ENCODE data around the gene PGAM2. TPM values are rescaled to one million over a fixed set of nuclear protein-coding genes. Genes with fewer than 3 reads are reported as not detected.

The PGAM2 gene
- total and polyA plus RNA-seq, 2 of the 13 experiments (the other 11 are each of a cell fraction or from before 2014, with no cell fraction given), result 0.22 TPM; not detected in 1

- 0 out of 2 replicates have a peak, but pooled peaks have one; percentile 16 for TF ChIP-seq BHLHE40 (IDR thresholded peaks at IDR 0.05; ENCODE audit: low read length)
- TF ChIP-seq REPIN1 (CRISPR knock-in tag; IDR thresholded peaks at IDR 0.05; ENCODE audit: borderline replicate concordance, low read depth), result no peak
- 0 out of 2 replicates have a peak, but pooled peaks have one; percentile 41 for TF ChIP-seq ZFP37 (CRISPR knock-in tag; IDR thresholded peaks at IDR 0.05; ENCODE audit: borderline replicate concordance)
- TF ChIP-seq SP2 (CRISPR knock-in tag; IDR thresholded peaks at IDR 0.05), result peak; percentile 83
- TF ChIP-seq FOXO1 (CRISPR knock-in tag; IDR thresholded peaks at IDR 0.05), result peak; percentile 51; the same call in 1 of the 2 replicates
- no peak for TF ChIP-seq CEBPB (IDR thresholded peaks at IDR 0.05; ENCODE audit: borderline replicate concordance, low read depth, low read length)
- no peak for TF ChIP-seq TBX3 (IDR thresholded peaks at IDR 0.05; ENCODE audit: borderline replicate concordance)
- no peak for TF ChIP-seq NFE2L1 (CRISPR knock-in tag; IDR thresholded peaks at IDR 0.05; ENCODE audit: borderline replicate concordance)
- TF ChIP-seq, protein P1, sequence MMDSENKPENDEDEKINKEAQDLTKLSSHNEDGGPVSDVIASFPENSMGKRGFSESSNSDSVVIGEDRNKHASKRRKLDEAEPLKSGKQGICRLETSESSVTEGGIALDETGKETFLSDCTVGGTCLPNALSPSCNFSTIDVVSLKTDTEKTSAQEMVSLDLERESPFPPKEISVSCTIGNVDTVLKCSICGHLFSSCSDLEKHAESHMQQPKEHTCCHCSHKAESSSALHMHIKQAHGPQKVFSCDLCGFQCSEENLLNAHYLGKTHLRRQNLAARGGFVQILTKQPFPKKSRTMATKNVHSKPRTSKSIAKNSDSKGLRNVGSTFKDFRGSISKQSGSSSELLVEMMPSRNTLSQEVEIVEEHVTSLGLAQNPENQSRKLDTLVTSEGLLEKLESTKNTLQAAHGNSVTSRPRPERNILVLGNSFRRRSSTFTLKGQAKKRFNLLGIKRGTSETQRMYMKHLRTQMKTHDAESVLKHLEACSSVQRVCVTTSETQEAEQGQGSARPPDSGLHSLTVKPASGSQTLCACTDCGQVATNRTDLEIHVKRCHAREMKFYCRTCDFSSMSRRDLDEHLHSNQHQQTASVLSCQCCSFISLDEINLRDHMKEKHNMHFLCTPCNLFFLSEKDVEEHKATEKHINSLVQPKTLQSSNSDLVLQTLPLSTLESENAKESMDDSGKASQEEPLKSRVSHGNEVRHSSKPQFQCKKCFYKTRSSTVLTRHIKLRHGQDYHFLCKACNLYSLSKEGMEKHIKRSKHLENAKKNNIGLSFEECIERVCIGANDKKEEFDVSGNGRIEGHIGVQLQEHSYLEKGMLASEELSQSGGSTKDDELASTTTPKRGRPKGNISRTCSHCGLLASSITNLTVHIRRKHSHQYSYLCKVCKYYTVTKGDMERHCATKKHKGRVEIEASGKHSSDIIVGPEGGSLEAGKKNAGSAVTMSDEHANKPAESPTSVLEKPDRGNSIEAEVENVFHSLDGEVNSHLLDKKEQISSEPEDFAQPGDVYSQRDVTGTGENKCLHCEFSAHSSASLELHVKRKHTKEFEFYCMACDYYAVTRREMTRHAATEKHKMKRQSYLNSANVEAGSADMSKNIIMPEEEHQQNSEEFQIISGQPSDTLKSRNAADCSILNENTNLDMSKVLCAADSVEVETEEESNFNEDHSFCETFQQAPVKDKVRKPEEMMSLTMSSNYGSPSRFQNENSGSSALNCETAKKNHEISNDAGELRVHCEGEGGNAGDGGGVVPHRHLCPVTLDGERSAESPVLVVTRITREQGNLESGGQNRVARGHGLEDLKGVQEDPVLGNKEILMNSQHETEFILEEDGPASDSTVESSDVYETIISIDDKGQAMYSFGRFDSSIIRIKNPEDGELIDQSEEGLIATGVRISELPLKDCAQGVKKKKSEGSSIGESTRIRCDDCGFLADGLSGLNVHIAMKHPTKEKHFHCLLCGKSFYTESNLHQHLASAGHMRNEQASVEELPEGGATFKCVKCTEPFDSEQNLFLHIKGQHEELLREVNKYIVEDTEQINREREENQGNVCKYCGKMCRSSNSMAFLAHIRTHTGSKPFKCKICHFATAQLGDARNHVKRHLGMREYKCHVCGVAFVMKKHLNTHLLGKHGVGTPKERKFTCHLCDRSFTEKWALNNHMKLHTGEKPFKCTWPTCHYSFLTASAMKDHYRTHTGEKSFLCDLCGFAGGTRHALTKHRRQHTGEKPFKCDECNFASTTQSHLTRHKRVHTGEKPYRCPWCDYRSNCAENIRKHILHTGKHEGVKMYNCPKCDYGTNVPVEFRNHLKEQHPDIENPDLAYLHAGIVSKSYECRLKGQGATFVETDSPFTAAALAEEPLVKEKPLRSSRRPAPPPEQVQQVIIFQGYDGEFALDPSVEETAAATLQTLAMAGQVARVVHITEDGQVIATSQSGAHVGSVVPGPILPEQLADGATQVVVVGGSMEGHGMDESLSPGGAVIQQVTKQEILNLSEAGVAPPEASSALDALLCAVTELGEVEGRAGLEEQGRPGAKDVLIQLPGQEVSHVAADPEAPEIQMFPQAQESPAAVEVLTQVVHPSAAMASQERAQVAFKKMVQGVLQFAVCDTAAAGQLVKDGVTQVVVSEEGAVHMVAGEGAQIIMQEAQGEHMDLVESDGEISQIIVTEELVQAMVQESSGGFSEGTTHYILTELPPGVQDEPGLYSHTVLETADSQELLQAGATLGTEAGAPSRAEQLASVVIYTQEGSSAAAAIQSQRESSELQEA (CRISPR knock-in tag; IDR thresholded peaks at IDR 0.05; ENCODE audit: not compliant biosample characterization), result no peak
- TF ChIP-seq, protein P2, sequence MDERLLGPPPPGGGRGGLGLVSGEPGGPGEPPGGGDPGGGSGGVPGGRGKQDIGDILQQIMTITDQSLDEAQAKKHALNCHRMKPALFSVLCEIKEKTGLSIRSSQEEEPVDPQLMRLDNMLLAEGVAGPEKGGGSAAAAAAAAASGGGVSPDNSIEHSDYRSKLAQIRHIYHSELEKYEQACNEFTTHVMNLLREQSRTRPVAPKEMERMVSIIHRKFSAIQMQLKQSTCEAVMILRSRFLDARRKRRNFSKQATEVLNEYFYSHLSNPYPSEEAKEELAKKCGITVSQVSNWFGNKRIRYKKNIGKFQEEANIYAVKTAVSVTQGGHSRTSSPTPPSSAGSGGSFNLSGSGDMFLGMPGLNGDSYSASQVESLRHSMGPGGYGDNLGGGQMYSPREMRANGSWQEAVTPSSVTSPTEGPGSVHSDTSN (CRISPR knock-in tag; IDR thresholded peaks at IDR 0.05), result no peak
- TF ChIP-seq, protein P3, sequence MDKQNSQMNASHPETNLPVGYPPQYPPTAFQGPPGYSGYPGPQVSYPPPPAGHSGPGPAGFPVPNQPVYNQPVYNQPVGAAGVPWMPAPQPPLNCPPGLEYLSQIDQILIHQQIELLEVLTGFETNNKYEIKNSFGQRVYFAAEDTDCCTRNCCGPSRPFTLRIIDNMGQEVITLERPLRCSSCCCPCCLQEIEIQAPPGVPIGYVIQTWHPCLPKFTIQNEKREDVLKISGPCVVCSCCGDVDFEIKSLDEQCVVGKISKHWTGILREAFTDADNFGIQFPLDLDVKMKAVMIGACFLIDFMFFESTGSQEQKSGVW (CRISPR knock-in tag; IDR thresholded peaks at IDR 0.05; ENCODE audit: borderline replicate concordance), result no peak
- TF ChIP-seq, protein P4, sequence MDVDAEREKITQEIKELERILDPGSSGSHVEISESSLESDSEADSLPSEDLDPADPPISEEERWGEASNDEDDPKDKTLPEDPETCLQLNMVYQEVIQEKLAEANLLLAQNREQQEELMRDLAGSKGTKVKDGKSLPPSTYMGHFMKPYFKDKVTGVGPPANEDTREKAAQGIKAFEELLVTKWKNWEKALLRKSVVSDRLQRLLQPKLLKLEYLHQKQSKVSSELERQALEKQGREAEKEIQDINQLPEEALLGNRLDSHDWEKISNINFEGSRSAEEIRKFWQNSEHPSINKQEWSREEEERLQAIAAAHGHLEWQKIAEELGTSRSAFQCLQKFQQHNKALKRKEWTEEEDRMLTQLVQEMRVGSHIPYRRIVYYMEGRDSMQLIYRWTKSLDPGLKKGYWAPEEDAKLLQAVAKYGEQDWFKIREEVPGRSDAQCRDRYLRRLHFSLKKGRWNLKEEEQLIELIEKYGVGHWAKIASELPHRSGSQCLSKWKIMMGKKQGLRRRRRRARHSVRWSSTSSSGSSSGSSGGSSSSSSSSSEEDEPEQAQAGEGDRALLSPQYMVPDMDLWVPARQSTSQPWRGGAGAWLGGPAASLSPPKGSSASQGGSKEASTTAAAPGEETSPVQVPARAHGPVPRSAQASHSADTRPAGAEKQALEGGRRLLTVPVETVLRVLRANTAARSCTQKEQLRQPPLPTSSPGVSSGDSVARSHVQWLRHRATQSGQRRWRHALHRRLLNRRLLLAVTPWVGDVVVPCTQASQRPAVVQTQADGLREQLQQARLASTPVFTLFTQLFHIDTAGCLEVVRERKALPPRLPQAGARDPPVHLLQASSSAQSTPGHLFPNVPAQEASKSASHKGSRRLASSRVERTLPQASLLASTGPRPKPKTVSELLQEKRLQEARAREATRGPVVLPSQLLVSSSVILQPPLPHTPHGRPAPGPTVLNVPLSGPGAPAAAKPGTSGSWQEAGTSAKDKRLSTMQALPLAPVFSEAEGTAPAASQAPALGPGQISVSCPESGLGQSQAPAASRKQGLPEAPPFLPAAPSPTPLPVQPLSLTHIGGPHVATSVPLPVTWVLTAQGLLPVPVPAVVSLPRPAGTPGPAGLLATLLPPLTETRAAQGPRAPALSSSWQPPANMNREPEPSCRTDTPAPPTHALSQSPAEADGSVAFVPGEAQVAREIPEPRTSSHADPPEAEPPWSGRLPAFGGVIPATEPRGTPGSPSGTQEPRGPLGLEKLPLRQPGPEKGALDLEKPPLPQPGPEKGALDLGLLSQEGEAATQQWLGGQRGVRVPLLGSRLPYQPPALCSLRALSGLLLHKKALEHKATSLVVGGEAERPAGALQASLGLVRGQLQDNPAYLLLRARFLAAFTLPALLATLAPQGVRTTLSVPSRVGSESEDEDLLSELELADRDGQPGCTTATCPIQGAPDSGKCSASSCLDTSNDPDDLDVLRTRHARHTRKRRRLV (CRISPR knock-in tag; IDR thresholded peaks at IDR 0.05), result peak; percentile 91
These were observed 17.3 kb upstream of the PGAM2 start (continued) for GRCh38 chr7:44082541-44083207.

All from HepG2 (cell line).